Stimulated activated CD8-positive, alpha-beta memory T cell treated with anti-CD3 and anti-CD28 coated beads, Interleukin-2, amount 100 ng/mL, for 48 hours (primary cell): ENCODE data around the gene FAM89B.
A peak's percentile ranks its signal among the peaks of the same experiment; 100 is the strongest.

ENCODE experiments used
- DNase-seq, 2 donors: peaks; one replicate each; pipeline ENCODE4 v3.0.0-alpha.2; 2020; ENCODE audit warnings: low read depth in 2 of 2

FAM89B gene

GRCh38 chr11:65538915-65539743 lies 33.2 kb upstream of the FAM89B start:
- no peak for DNase-seq

GRCh38 chr11:65539744-65540289 lies 32.5 kb upstream of the FAM89B start:
- DNase-seq = no peak

GRCh38 chr11:65540290-65541092 lies 31.8 kb upstream of the FAM89B start:
- DNase-seq = peak; percentile 79 to 85

- DNase-seq = no peak
These were observed 31.0 kb upstream of the FAM89B start for GRCh38 chr11:65541093-65541982.

GRCh38 chr11:65542738-65543390 lies 29.5 kb upstream of the FAM89B start:
- no peak for DNase-seq

GRCh38 chr11:65545853-65546216 lies 26.5 kb upstream of the FAM89B start:
- no peak for DNase-seq

- peak; percentile 99 for DNase-seq
These were observed 25.9 kb upstream of the FAM89B start for GRCh38 chr11:65546217-65546958.

- DNase-seq = no peak
These were observed 24.8 kb upstream of the FAM89B start for GRCh38 chr11:65547446-65548125.

- no peak for DNase-seq
These were observed 23.9 kb upstream of the FAM89B start for GRCh38 chr11:65548395-65548794.

- DNase-seq = no peak
These were observed 23.2 kb upstream of the FAM89B start for GRCh38 chr11:65549096-65549495.

- peak in 1 of 2 donors; percentile 54 for DNase-seq
These were observed 20.6 kb upstream of the FAM89B start for GRCh38 chr11:65551572-65552387.

- DNase-seq = no peak
These were observed 19.9 kb upstream of the FAM89B start for GRCh38 chr11:65552388-65552951.

- peak in 1 of 2 donors; percentile 52 for DNase-seq
These were observed 18.9 kb upstream of the FAM89B start for GRCh38 chr11:65553301-65554001.

- DNase-seq = no peak
These were observed 18.1 kb upstream of the FAM89B start for GRCh38 chr11:65554057-65554818.

GRCh38 chr11:65554842-65555430 lies 17.4 kb upstream of the FAM89B start:
- DNase-seq = no peak

GRCh38 chr11:65555693-65556231 lies 16.6 kb upstream of the FAM89B start:
- no peak for DNase-seq
